Measurements from ENCODE around the gene CEP112.
"Not testable (repeated sequence)": the region's sequence is repeated elsewhere in the genome, so short reads cannot be mapped to it uniquely, and the experiment has no call there.

Gene CEP112

GRCh38 chr17:66210208-66210574 lies 18.3 kb upstream of the CEP112 start:
- DNase-seq, result no peak

DNA sequence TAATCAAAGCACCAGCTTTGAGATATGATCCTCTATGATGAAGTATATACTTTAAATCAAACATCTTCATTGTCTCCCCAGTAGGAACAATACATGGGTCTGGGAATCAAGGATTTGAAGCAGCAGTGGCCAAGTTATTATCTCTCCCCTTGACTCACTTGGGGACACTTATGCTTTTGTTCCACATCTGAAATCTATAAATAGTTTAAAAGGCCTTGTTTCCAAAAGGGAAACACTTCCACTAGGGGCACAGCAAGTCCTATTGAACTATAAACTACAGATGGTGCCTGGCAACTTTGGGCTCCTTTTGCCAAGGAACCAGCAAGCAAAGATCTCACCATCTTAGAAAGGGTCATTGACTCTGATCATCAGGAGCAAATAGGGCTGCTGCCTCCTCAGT lies 16.0 kb upstream of the CEP112 start:
- DNase-seq, result no peak

- no peak for DNase-seq
Measured at GRCh38 chr17:66203274-66204015, 11.5 kb upstream of the CEP112 start.

- peak; percentile 60 for DNase-seq
Measured at GRCh38 chr17:66200685-66201092, 8.8 kb upstream of the CEP112 start.

DNA sequence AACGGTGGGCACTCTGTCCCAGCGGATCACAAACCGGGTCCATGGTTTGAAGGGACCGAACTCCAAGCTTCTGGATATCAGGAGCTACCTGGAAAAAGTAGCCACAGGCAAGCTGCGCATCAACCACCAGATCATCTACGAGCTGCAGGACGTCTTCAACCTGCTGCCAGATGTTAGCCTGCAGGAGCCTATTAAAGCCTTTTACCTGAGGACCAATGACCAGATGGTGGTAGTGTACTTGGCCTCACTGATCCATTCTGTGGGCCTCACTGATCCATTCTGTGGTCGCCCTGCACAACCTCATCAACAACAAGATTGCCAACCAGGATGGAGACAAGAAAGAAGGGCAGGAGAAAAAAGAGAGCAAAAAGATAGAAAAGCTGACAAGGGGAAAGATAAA lies 6.3 kb upstream of the CEP112 start:
- no peak for DNase-seq

DNA sequence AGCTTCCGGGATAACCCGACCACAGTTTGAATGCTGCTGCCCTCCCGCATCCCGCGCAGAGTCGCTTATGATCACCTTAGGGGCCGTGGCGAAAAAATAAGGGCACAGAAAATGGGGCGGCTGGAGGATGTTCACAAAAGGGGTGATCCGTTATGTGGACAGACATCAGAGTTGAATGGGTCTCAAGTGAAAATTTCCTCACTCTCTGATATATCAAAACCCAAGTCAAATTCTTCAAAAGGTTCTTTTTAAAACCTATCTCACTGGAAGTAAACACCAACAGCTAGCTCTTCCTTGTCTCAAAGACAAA lies 400 bp upstream of the CEP112 start:
- DNase-seq, result no peak

- no peak for DNase-seq
Measured at GRCh38 chr17:66190738-66191592, 968 bp downstream of the CEP112 start.

DNA sequence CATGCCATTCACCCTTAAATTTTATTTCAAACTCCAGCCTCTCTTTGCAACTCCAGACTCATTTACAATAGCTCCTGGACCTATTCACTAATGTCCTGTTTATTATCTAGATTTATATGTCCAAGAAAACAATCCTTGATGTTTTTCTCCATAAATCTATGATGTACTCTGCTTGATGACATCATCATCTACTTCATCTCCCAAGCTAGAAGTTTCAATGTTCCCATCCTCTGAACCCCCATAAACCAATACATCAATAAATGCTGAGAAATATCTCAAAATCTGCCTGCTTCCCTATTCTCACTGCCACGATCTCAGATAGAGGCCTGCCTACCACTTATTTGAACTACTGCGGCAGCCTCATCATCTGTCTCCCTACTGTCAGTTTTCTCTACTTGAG lies 4.2 kb downstream of the CEP112 start:
- no peak for DNase-seq

- no peak for DNase-seq
Measured at GRCh38 chr17:66185862-66186261, 6.1 kb downstream of the CEP112 start.

- DNase-seq, result no peak
Measured at GRCh38 chr17:66184392-66184791, 7.5 kb downstream of the CEP112 start.

- no peak for DNase-seq
Measured at GRCh38 chr17:66183529-66183928, 8.4 kb downstream of the CEP112 start.

DNA sequence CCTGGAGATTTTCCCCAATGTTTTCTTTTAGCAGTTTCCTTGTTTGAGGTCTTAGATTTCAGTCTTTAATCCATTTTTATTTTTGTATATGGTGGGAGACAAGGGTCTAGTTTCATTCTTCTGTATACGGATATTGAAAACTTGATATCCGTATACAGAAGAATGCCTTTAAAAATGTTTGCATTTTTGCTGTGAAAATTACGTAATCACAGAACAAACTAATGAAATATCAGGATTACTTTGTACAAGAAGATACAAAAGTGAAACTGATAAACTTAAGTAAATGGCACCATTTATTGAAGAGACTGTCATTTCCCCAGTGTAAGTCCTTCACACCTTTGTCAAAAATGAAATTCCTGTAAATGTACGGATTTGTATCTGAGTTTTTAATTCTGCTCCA lies 13.3 kb downstream of the CEP112 start:
- DNase-seq, result no peak

DNA sequence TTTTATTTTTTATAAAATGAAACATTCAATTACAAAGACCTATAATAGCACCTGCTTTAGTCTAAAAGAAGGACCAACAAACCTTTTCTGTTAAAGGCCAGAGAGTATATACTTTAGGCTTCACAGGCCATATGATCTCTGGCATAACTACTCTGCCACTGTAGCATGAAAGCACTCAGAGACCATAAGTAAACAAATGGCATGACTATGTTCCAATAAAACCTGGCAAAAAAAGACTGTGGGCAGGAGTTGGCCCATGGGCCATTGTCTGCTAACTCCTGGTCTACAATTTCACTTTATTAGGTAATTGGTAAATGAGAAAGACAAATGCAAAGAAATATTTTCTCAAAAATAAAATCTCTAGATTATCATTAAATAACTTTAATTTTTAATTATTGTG lies 14.9 kb downstream of the CEP112 start:
- no peak for DNase-seq

DNA sequence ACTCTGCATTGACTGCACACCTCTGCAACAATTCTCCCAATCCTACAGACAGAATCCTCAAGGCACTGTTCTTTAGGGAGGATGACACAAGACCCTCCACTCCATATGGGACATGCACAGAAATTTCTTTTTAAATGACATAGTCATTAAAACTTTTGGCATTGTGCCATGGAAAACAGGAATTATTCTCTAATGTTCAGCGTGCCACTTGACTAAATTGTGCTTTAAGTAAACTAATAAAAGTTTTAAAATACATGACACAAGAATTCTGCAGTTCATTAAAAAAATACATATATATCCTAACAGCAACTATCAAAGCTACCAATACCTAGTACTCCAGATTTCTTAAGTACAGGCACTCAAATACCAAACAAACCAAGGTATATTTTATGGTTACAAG lies 16.0 kb downstream of the CEP112 start:
- DNase-seq, result no peak

GRCh38 chr17:66172691-66173223 lies 19.2 kb downstream of the CEP112 start:
- DNase-seq, result no peak

DNA sequence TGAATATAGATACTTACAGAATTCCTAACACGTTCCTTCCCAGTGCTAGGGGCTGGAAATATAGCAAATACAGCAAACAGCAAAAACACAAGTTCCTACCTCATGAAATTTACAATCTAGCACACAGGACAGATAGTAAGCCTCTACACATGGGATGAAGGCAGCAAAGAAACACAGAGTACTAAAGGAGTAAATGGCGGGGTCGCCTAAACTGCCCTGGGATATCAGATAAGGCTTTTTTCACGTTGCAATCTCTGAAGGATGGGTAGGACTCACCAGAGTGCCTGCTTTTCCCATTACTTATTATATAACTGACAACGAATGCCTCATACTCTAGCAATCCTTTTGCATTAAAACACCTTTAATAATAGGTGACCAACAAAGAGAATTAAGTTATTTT lies 19.8 kb downstream of the CEP112 start:
- DNase-seq, result no peak

- DNase-seq, result no peak
Measured at GRCh38 chr17:66171692-66172091, 20.2 kb downstream of the CEP112 start.

GRCh38 chr17:66171172-66171571 lies 20.8 kb downstream of the CEP112 start:
- DNase-seq, result no peak

DNA sequence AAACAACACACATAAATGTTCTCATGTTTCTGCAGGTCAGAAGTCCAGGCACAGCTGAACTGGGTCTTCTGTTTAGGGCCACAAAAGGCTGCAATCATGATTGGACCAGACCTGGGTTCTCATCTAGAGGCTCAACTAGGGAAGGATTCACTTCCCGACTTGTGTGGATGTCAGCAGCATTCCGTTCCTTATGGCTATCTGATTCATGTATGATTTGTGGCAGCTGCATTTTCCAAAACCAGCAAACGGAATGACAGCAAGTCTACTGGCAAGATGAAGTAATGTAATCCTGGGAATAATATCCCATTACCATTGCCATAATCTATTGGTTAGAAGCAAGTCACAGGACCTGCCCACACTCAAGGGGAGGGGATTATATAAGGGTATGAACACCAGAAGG lies 22.1 kb downstream of the CEP112 start:
- DNase-seq, result no peak

- no peak for DNase-seq
Measured at GRCh38 chr17:66167189-66167815, 24.6 kb downstream of the CEP112 start.

DNA sequence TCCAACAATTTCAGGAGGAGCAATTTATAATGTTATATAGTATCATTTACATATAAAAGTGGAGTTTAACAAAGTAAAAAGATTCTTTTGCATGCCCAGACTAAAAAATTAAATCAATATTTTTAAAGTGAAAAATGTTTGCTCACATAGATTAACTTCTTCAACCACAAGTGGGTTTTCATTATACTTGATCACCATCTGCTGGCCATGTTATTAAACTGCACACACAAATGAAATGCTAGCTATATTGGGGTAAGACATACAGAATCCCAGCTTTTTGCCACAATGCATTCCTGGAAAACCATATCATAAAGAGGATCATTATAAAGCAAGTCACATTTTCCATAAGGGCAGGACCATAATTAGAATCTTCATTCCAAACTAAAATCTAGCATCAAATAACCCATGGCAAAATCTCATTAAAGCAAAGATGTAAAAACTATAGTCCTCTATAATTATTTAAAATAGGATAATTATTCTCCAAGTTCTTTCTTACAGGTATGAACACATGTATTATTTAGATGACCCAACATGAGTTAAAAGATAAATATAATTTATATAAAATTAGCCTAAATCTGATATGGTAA lies 26.3 kb downstream of the CEP112 start:
- DNase-seq, result peak; percentile 54

GRCh38 chr17:66155055-66155454 lies 36.9 kb downstream of the CEP112 start:
- not testable (repeated sequence) for DNase-seq

- DNase-seq, result no peak
Measured at GRCh38 chr17:66152756-66153155, 39.2 kb downstream of the CEP112 start.

GRCh38 chr17:66150708-66151107 lies 41.2 kb downstream of the CEP112 start:
- no peak for DNase-seq

Measured in hematopoietic multipotent progenitor cell treated with erythropoietin and hydrocortisone succinate and interleukin-3 and kit ligand, for 8 days (in vitro differentiated cells).